Smooth muscle cell (in vitro differentiated cells): ENCODE data around the gene NDUFA11. TPM values are rescaled to one million over a fixed set of nuclear protein-coding genes. Genes with fewer than 3 reads are reported as not detected.
A peak's percentile ranks its signal among the peaks of the same experiment; 100 is the strongest.

ENCODE experiments used
- DNase-seq: peaks from one replicate; lab custom pipeline; 2025; ENCODE audit not compliant: unreplicated experiment; lab: John Stamatoyannopoulos, UW
- H2AFZ ChIP-seq: fragments of 200-600 bp; sonication (generic); 2 replicates; pipeline ENCODE4 v1.6.0; 2016; ENCODE audit warnings: antibody characterized with exemption, low read depth, mild to moderate bottlenecking
- H3F3A ChIP-seq: fragments of 200-600 bp; sonication (generic); 2 replicates; pipeline ENCODE4 v1.6.0; 2017; ENCODE audit warnings: antibody characterized with exemption, low read depth
- H3K27ac ChIP-seq: fragments of 200-600 bp; sonication (generic); 2 replicates; pipeline ENCODE4 v1.5.1; 2016; ENCODE audit warnings: low read depth, mild to moderate bottlenecking
- H3K27me3 ChIP-seq: fragments of 200-600 bp; sonication (generic); 2 replicates; pipeline ENCODE4 v1.6.1; 2016; ENCODE audit warnings: low read depth, mild to moderate bottlenecking
- H3K36me3 ChIP-seq: fragments of 200-600 bp; sonication (generic); 2 replicates; pipeline ENCODE4 v1.5.1; 2016; ENCODE audit warnings: low read depth
- H3K4me1 ChIP-seq: fragments of 200-600 bp; sonication (generic); 2 replicates; pipeline ENCODE4 v1.5.1; 2016; ENCODE audit warnings: low read depth
- H3K4me2 ChIP-seq: fragments of 200-600 bp; sonication (generic); 2 replicates; pipeline ENCODE4 v1.6.0; 2016; ENCODE audit warnings: mild to moderate bottlenecking
- H3K4me3 ChIP-seq: fragments of 200-600 bp; sonication (generic); 2 replicates; pipeline ENCODE4 v1.5.1; 2016; ENCODE audit warnings: mild to moderate bottlenecking
- H3K79me2 ChIP-seq: fragments of 200-600 bp; sonication (generic); 2 replicates; pipeline ENCODE4 v1.6.0; 2016; ENCODE audit warnings: low read depth, mild to moderate bottlenecking
- H3K9ac ChIP-seq: fragments of 200-600 bp; sonication (generic); 2 replicates; pipeline ENCODE4 v1.6.0; 2016; ENCODE audit warnings: low read depth
- H3K9me3 ChIP-seq: fragments of 200-600 bp; sonication (generic); replicated peaks from 2 replicates; pipeline ENCODE4 v1.5.1; 2016; ENCODE audit warnings: low read depth
- H4K20me1 ChIP-seq: fragments of 200-600 bp; sonication (generic); 2 replicates; pipeline ENCODE4 v1.6.0; 2016; ENCODE audit warnings: low read depth
- CTCF ChIP-seq: fragments of 200-600 bp; sonication (generic); IDR thresholded peaks from 2 replicates; pipeline ENCODE4 v1.5.1; 2017; ENCODE audit warnings: borderline replicate concordance, mild to moderate bottlenecking, antibody characterized with exemption; ENCODE audit not compliant: insufficient read depth, poor library complexity, severe bottlenecking
- WGBS: methylation state at CpG from one replicate; pipeline ENCODE4 v1.1.7; 2016; ENCODE audit warnings: low lambda C conversion rate; 5-methylcytosine and 5-hydroxymethylcytosine counted together
- polyA plus RNA-seq: library from polyadenylated mRNA; unstranded; fragments of >200 nt; fragmentation: Nextera tagmentation; extraction: Ambion mirVana; gene quantifications from 2 replicates; pipeline ENCODE4 v1.2.1, GENCODE V29; 2016
- total RNA-seq: library from RNA; depleted of rRNA; stranded (reverse); fragments of >200 nt; gene quantifications from 2 replicates; pipeline ENCODE4 v1.2.3, GENCODE V29; 2014

Gene NDUFA11
- total and polyA plus RNA-seq, 2 experiments from 2014 or later, result 169 to 493 TPM

GRCh38 chr19:5864725-5865486, 38.7 kb downstream of the NDUFA11 start:
- no peaks in the 10 kb centered on the region for H3K79me2 ChIP-seq

GRCh38 chr19:5864013-5864720, 39.4 kb downstream of the NDUFA11 start:
- Histone ChIP-seq H3K36me3 (no peaks in the 10 kb centered on the region), H2AFZ (no peak overlapping the region), H3K27ac (no peak overlapping the region), H3K27me3 (no peaks in the 10 kb centered on the region), H3F3A (no peaks in the 10 kb centered on the region), H4K20me1 (no peaks in the 10 kb centered on the region), H3K4me2 (no peak overlapping the region), H3K4me1 (no peaks in the 10 kb centered on the region), H3K9ac (no peak overlapping the region), H3K9me3 (no peaks in the 10 kb centered on the region), H3K4me3 (no peak overlapping the region), H3K79me2 (no peaks in the 10 kb centered on the region)
- TF ChIP-seq CTCF, result no peak
- WGBS, result 81% methylated on average over 9 of the region's 9 CpGs
- DNase-seq, result no peak

More at GRCh38 chr19:5864725-5865486, 38.7 kb downstream of the NDUFA11 start:
- Histone ChIP-seq H3K4me2 (no peak overlapping the region), H3K9ac (no peak overlapping the region), H3K4me3 (no peak overlapping the region), H2AFZ (no peak overlapping the region), H3K27me3 (no peaks in the 10 kb centered on the region), H3F3A (no peaks in the 10 kb centered on the region), H3K36me3 (no peaks in the 10 kb centered on the region), H4K20me1 (no peaks in the 10 kb centered on the region), H3K4me1 (no peaks in the 10 kb centered on the region), H3K9me3 (no peaks in the 10 kb centered on the region), H3K27ac (no peak overlapping the region)
- WGBS, result 89% methylated on average over 14 of the region's 14 CpGs
- TF ChIP-seq CTCF, result peak; percentile 19
- DNase-seq, result no peak

- Histone ChIP-seq H3K79me2 (no peaks in the 10 kb centered on the region), H2AFZ (no peak overlapping the region), H3K4me1 (no peaks in the 10 kb centered on the region), H3K27ac (no peak overlapping the region), H3F3A (no peaks in the 10 kb centered on the region), H3K4me2 (no peak overlapping the region), H3K9ac (no peak overlapping the region), H3K9me3 (no peaks in the 10 kb centered on the region), H3K4me3 (no peak overlapping the region), H3K36me3 (no peaks in the 10 kb centered on the region), H4K20me1 (no peaks in the 10 kb centered on the region), H3K27me3 (no peaks in the 10 kb centered on the region)
- WGBS, result 72% methylated on average over 11 of the region's 11 CpGs
- no peak for DNase-seq
- TF ChIP-seq CTCF, result no peak
Measured at GRCh38 chr19:5863030-5863665, 40.4 kb downstream of the NDUFA11 start.
